ENCODE data around the gene LDLRAD4. TPM values are rescaled to one million over a fixed set of nuclear protein-coding genes. Genes with fewer than 3 reads are reported as not detected.

LDLRAD4 gene
- total RNA-seq, 1 experiment from 2014 or later: 1.7 TPM

GRCh38 chr18:13252686-13253410 lies 34.3 kb downstream of the LDLRAD4 start:
- H3K79me2 ChIP-seq (ENCODE audit: low read depth): no peaks in the 10 kb centered on the region
- TF ChIP-seq EZH2 (IDR thresholded peaks at IDR 0.05; ENCODE audit: low read depth): no peak
- TF ChIP-seq, protein P1, sequence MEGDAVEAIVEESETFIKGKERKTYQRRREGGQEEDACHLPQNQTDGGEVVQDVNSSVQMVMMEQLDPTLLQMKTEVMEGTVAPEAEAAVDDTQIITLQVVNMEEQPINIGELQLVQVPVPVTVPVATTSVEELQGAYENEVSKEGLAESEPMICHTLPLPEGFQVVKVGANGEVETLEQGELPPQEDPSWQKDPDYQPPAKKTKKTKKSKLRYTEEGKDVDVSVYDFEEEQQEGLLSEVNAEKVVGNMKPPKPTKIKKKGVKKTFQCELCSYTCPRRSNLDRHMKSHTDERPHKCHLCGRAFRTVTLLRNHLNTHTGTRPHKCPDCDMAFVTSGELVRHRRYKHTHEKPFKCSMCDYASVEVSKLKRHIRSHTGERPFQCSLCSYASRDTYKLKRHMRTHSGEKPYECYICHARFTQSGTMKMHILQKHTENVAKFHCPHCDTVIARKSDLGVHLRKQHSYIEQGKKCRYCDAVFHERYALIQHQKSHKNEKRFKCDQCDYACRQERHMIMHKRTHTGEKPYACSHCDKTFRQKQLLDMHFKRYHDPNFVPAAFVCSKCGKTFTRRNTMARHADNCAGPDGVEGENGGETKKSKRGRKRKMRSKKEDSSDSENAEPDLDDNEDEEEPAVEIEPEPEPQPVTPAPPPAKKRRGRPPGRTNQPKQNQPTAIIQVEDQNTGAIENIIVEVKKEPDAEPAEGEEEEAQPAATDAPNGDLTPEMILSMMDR (conservative IDR thresholded peaks at IDR 0.05): no peak
- H3K27me3 ChIP-seq (ENCODE audit: insufficient read depth, low read depth): peaks cover 78% of the 10 kb centered on the region
- no peaks in the 10 kb centered on the region for H4K20me1 ChIP-seq (ENCODE audit: insufficient read depth)
- no peaks in the 10 kb centered on the region for H3F3A ChIP-seq (ENCODE audit: insufficient read depth, low read depth)
- intact Hi-C loops (cut with micrococcal nuclease; ENCODE audit: unreplicated experiment): no loop called here
- H3K4me3 ChIP-seq: no peak overlapping the region
- H3K36me3 ChIP-seq (ENCODE audit: low read depth): no peaks in the 10 kb centered on the region
- ChIA-PET POLR2A (ENCODE audit: unreplicated experiment) (no interaction called here), CTCF (no interaction called here)
- no peaks in the 10 kb centered on the region for H3K4me1 ChIP-seq (replicated peaks; ENCODE audit: insufficient read depth)
- no peak overlapping the region for H3K4me2 ChIP-seq
- no peaks in the 10 kb centered on the region for H3K9me2 ChIP-seq (ENCODE audit: insufficient read depth)
- BruUV-seq (replicated peaks): no TSS peak
- DNase-seq: no peak
- H3K9me3 ChIP-seq (ENCODE audit: insufficient read depth, low read depth): no peaks in the 10 kb centered on the region
- H2AFZ ChIP-seq: no peak overlapping the region
- H3K27ac ChIP-seq: no peak overlapping the region

DNA sequence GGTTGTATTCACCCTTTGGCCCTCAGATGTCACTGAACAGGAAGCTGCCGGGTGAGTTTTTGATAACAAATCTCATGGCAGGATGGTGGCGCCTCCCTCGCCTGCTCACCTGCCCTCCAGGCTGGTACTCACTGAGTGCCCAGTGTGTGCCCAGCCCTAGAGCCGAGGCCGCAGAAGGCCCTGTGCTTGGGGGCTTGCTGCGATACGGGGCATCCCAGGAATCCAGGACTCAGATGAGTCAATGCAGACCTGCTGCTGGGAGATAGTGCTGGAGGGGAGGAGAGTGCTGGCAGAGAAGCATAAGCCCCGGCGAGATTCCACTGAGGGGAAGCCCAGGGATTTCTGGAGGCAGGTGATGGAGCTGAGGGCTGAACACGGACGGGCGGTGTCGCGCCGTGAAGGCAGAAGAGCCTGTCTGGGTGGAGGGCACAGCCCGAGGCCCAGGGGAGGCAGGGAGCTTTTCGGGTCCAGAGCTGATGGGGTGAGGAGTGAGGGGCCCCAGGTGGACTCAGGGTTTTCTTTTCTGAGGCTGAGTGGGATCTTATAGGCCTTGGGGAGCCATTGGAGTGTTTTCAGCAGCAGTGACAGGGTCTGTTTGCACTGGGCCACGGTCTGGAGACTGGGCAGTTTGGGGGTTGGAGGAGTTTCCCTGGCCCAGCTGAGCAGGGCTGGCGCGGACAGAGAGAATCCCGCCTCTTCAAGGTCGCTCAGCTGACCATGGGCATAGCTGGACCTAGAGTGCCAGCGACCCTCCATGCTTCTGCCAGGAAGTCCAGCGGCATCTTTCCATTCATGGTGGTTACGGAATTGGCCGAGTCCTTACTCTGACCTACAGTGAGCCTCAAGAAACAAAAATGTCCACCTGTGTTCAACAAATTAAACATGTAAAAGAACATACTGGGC lies 35.5 kb downstream of the LDLRAD4 start:
- H3K79me2 ChIP-seq (ENCODE audit: low read depth): no peaks in the 10 kb centered on the region
- CTCF ChIA-PET: no interaction called here
- H3K9me2 ChIP-seq (ENCODE audit: insufficient read depth): no peaks in the 10 kb centered on the region
- H3K27me3 ChIP-seq (ENCODE audit: insufficient read depth, low read depth): peaks cover 82% of the 10 kb centered on the region
- H3K4me1 ChIP-seq (replicated peaks; ENCODE audit: insufficient read depth): no peaks in the 10 kb centered on the region
- no peak overlapping the region for H3K27ac ChIP-seq
- TF ChIP-seq EZH2 (IDR thresholded peaks at IDR 0.05; ENCODE audit: low read depth): no peak
- TF ChIP-seq, protein P1 (conservative IDR thresholded peaks at IDR 0.05): no peak
- no peak overlapping the region for H3K4me3 ChIP-seq
- BruUV-seq (replicated peaks): no TSS peak
- no peaks in the 10 kb centered on the region for H3K36me3 ChIP-seq (ENCODE audit: low read depth)
- POLR2A ChIA-PET (ENCODE audit: unreplicated experiment): no interaction called here
- DNase-seq: no peak
- no peaks in the 10 kb centered on the region for H3K9me3 ChIP-seq (ENCODE audit: insufficient read depth, low read depth)
- no peaks in the 10 kb centered on the region for H4K20me1 ChIP-seq (ENCODE audit: insufficient read depth)
- no peak overlapping the region for H3K4me2 ChIP-seq
- no peaks in the 10 kb centered on the region for H3F3A ChIP-seq (ENCODE audit: insufficient read depth, low read depth)
- no peak overlapping the region for H2AFZ ChIP-seq
- intact Hi-C loops (cut with micrococcal nuclease; ENCODE audit: unreplicated experiment): no loop called here

- intact Hi-C loops (cut with micrococcal nuclease; ENCODE audit: unreplicated experiment): no loop called here
- no peaks in the 10 kb centered on the region for H3K9me2 ChIP-seq (ENCODE audit: insufficient read depth)
- no peaks in the 10 kb centered on the region for H3F3A ChIP-seq (ENCODE audit: insufficient read depth, low read depth)
- BruUV-seq (replicated peaks): no TSS peak
- H3K4me2 ChIP-seq: no peak overlapping the region
- H3K79me2 ChIP-seq (ENCODE audit: low read depth): no peaks in the 10 kb centered on the region
- no peak overlapping the region for H2AFZ ChIP-seq
- peaks cover 81% of the 10 kb centered on the region for H3K27me3 ChIP-seq (ENCODE audit: insufficient read depth, low read depth)
- H3K4me3 ChIP-seq: no peak overlapping the region
- no peak overlapping the region for H3K27ac ChIP-seq
- TF ChIP-seq EZH2 (IDR thresholded peaks at IDR 0.05; ENCODE audit: low read depth): no peak
- TF ChIP-seq, protein P1 (conservative IDR thresholded peaks at IDR 0.05): no peak
- H3K36me3 ChIP-seq (ENCODE audit: low read depth): no peaks in the 10 kb centered on the region
- no peaks in the 10 kb centered on the region for H4K20me1 ChIP-seq (ENCODE audit: insufficient read depth)
- CTCF ChIA-PET: no interaction called here
- no peaks in the 10 kb centered on the region for H3K9me3 ChIP-seq (ENCODE audit: insufficient read depth, low read depth)
- POLR2A ChIA-PET (ENCODE audit: unreplicated experiment): no interaction called here
- no peaks in the 10 kb centered on the region for H3K4me1 ChIP-seq (replicated peaks; ENCODE audit: insufficient read depth)
- no peak for DNase-seq
Measured at GRCh38 chr18:13254971-13255927, 36.7 kb downstream of the LDLRAD4 start.

All from PC-9 (cell line).